ENCODE measurements around the gene MMP17.
"Not testable (repeated sequence)": the region's sequence is repeated elsewhere in the genome, so short reads cannot be mapped to it uniquely, and the experiment has no call there.

The MMP17 gene

DNA sequence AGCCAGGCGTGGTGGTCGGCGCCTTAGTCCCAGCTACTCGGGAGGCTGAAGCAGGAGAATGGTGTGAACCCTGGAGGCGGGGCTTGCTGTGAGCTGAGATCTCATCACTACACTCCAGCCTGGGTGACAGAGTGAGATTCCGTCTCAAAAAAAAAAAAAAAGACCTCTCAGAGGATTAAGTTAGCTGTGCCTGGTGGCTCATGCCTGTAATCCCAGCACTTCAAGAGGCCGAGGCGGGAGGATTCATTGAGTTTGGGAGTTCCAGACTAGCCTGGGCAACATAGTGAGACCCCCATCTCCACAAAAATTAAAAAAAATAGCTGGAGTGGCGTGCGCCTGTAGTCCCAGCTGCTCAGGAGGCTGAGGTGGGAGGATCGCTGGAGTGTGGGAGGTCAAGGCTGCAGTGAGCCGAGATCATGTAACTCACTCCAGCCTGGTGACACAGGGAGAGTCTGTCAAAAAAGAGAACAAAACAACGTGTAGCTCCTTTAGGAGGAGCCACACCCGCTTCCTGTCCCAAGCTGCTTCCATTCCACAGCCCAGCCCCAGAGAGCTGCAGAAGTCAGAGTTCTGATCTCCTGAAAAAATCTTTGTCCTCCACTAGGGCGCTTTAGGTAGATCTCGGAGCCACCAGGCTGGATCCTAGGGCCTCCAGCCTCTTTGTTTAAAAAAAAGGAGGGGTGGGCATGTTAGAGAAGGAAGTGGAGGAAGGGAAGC is 54.8 kb downstream of the MMP17 start:
- H3K27me3 ChIP-seq = no peaks in the 10 kb centered on the region
- H3K4me1 ChIP-seq = no peaks in the 10 kb centered on the region
- TF ChIP-seq CTCF (IDR thresholded peaks at IDR 0.05; ENCODE audit: low read depth, low read length) = no peak
- H3K4me3 ChIP-seq (ENCODE audit: low read depth, low read length) = no peak overlapping the region
- DNase-seq = no peak
- no peaks in the 10 kb centered on the region for H3K9me3 ChIP-seq
- H3K36me3 ChIP-seq = no peaks in the 10 kb centered on the region

- Histone ChIP-seq H3K4me3 (ENCODE audit: low read depth, low read length) (no peak overlapping the region), H3K27me3 (no peaks in the 10 kb centered on the region), H3K36me3 (no peaks in the 10 kb centered on the region), H3K9me3 (no peaks in the 10 kb centered on the region), H3K4me1 (no peaks in the 10 kb centered on the region)
- DNase-seq = no peak
- no peak for TF ChIP-seq CTCF (IDR thresholded peaks at IDR 0.05; ENCODE audit: low read depth, low read length)
These were observed 55.3 kb downstream of the MMP17 start for GRCh38 chr12:131883521-131883900.

DNA sequence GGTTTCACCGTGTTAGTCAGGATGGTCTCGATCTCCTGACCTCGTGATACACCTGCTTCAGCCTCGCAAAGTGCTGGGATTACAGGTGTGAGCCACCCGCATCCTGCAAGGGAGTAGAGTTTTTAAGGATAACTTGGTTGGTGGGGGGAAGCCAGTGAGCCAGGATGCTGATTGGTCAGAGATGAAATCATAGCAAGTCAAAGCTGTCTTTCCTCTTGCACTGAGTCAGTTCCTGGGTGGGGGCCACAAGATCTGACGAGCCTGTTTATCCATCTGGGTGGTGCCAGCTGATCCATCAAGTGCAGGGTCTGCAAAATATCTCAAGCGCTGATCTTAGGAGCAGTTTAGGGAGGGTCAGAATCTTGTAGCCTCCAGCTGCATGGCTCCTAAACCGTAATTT is 56.9 kb downstream of the MMP17 start:
- not testable (repeated sequence) for H3K27me3 ChIP-seq; H3K4me3 ChIP-seq (ENCODE audit: low read depth, low read length); DNase-seq; H3K36me3 ChIP-seq; H3K4me1 ChIP-seq; H3K9me3 ChIP-seq

- H3K9me3 ChIP-seq = no peaks in the 10 kb centered on the region
- H3K4me1 ChIP-seq = no peaks in the 10 kb centered on the region
- no peaks in the 10 kb centered on the region for H3K27me3 ChIP-seq
- TF ChIP-seq CTCF (IDR thresholded peaks at IDR 0.05; ENCODE audit: low read depth, low read length) = no peak
- no peak for DNase-seq
- no peak overlapping the region for H3K4me3 ChIP-seq (ENCODE audit: low read depth, low read length)
- H3K36me3 ChIP-seq = no peaks in the 10 kb centered on the region
These were observed 57.4 kb downstream of the MMP17 start for GRCh38 chr12:131885543-131886057.

- H3K4me3 ChIP-seq (ENCODE audit: low read depth, low read length); H3K27me3 ChIP-seq; H3K4me1 ChIP-seq; H3K9me3 ChIP-seq; DNase-seq; H3K36me3 ChIP-seq: not testable (repeated sequence)
These were observed 63.5 kb downstream of the MMP17 start for GRCh38 chr12:131891722-131892121.

GRCh38 chr12:131892711-131893604 is 64.8 kb downstream of the MMP17 start:
- Histone ChIP-seq H3K36me3 (no peaks in the 10 kb centered on the region), H3K27me3 (no peaks in the 10 kb centered on the region), H3K4me3 (ENCODE audit: low read depth, low read length) (no peak overlapping the region), H3K4me1 (no peaks in the 10 kb centered on the region), H3K9me3 (no peaks in the 10 kb centered on the region)
- TF ChIP-seq CTCF (IDR thresholded peaks at IDR 0.05; ENCODE audit: low read depth, low read length) = no peak
- DNase-seq = no peak

All from BE2C (cell line).